NB4 (cell line): ENCODE measurements around the gene NPAS1.

ENCODE experiments used
- CTCF ChIP-seq: IDR thresholded peaks from one replicate; pipeline ENCODE4 v1.5.1; 2012; ENCODE audit warnings: low read depth, low read length
- POLR2A ChIP-seq: IDR thresholded peaks from 2 replicates; pipeline ENCODE4 v1.6.1; 2011; ENCODE audit warnings: mild to moderate bottlenecking; ENCODE audit not compliant: insufficient read length; ENCODE audit errors: extremely low read depth

GRCh38 chr19:46984077-46985010, 35.3 kb upstream of the NPAS1 start:
- TF ChIP-seq CTCF (no peak), POLR2A (no peak)
